HG03439 (cell line): ENCODE data around the gene CEP192.
A peak's percentile ranks its signal among the peaks of the same experiment; 100 is the strongest.
"Not testable (repeated sequence)": the region's sequence is repeated elsewhere in the genome, so short reads cannot be mapped to it uniquely, and the experiment has no call there.

Source experiments
- ATAC-seq: cut with Tn5 transposase; IDR thresholded peaks from one replicate; pipeline ENCODE4 v1.9.1; 2021; ENCODE audit warnings: mild to moderate bottlenecking, moderate library complexity; ENCODE audit not compliant: unreplicated experiment

The CEP192 gene

GRCh38 chr18:12990967-12991820, at the start of gene CEP192:
TSS of gene CEP192 (plus strand) at chr18:12991362. CDS start at chr18:12999425, 8,063 bp downstream.
- peak; percentile 85 for ATAC-seq

GRCh38 chr18:12943215-12943614, 47.9 kb upstream of the CEP192 start:
- ATAC-seq = no peak

GRCh38 chr18:12944709-12945108, 46.5 kb upstream of the CEP192 start:
- ATAC-seq = no peak

GRCh38 chr18:12946549-12947284, 44.4 kb upstream of the CEP192 start:
- no peak for ATAC-seq

- peak; percentile 73 for ATAC-seq
Observed at GRCh38 chr18:12947285-12948049, 43.7 kb upstream of the CEP192 start, which contains the start of gene SEH1L. TSS of gene SEH1L (plus strand) at chr18:12948011. CDS start at chr18:12948122, 111 bp downstream.

GRCh38 chr18:12948050-12948804, 42.9 kb upstream of the CEP192 start:
- ATAC-seq = peak; percentile 74

- ATAC-seq = no peak
Observed at GRCh38 chr18:12958478-12958877, 32.7 kb upstream of the CEP192 start.

GRCh38 chr18:12960395-12960794, 30.8 kb upstream of the CEP192 start:
- no peak for ATAC-seq

- no peak for ATAC-seq
Observed at GRCh38 chr18:12960853-12961397, 30.2 kb upstream of the CEP192 start.

GRCh38 chr18:12963069-12963468, 28.1 kb upstream of the CEP192 start:
- ATAC-seq = no peak

- ATAC-seq = no peak
Observed at GRCh38 chr18:12968115-12968514, 23.0 kb upstream of the CEP192 start.

GRCh38 chr18:12968619-12969018, 22.5 kb upstream of the CEP192 start:
- no peak for ATAC-seq

GRCh38 chr18:12973562-12974213, 17.5 kb upstream of the CEP192 start:
- no peak for ATAC-seq

- no peak for ATAC-seq
Observed at GRCh38 chr18:12975488-12975887, 15.7 kb upstream of the CEP192 start.

- no peak for ATAC-seq
Observed at GRCh38 chr18:12976305-12976704, 14.9 kb upstream of the CEP192 start.

GRCh38 chr18:12980065-12980464, 11.1 kb upstream of the CEP192 start:
- ATAC-seq = not testable (repeated sequence)

GRCh38 chr18:12989397-12990122, 1.6 kb upstream of the CEP192 start:
- ATAC-seq = no peak

GRCh38 chr18:12990123-12990475, 1.1 kb upstream of the CEP192 start:
- no peak for ATAC-seq

GRCh38 chr18:12990641-12990966, 558 bp upstream of the CEP192 start:
- ATAC-seq = no peak
